ENCODE results near the gene FUZ.

DNA sequence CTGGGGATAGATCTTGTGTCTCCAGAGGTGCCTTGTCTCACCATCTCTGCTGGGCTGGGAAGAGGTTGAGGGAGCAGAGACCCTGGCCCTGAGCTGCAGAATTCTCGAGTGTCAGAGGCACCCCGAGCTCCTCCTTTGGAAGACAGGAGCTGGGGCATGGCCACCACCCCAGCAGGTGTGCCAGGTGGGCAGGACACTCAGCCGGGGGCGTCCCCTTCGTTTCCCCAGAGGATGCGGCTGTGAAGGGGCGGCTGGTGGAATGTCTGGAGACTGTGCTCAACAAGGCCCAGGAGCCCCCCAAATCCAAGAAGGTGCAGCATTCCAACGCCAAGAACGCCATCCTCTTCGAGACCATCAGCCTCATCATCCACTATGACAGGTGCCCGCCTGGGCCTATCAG is 14.5 kb downstream of the FUZ start:
- TF ChIP-seq, protein P1, sequence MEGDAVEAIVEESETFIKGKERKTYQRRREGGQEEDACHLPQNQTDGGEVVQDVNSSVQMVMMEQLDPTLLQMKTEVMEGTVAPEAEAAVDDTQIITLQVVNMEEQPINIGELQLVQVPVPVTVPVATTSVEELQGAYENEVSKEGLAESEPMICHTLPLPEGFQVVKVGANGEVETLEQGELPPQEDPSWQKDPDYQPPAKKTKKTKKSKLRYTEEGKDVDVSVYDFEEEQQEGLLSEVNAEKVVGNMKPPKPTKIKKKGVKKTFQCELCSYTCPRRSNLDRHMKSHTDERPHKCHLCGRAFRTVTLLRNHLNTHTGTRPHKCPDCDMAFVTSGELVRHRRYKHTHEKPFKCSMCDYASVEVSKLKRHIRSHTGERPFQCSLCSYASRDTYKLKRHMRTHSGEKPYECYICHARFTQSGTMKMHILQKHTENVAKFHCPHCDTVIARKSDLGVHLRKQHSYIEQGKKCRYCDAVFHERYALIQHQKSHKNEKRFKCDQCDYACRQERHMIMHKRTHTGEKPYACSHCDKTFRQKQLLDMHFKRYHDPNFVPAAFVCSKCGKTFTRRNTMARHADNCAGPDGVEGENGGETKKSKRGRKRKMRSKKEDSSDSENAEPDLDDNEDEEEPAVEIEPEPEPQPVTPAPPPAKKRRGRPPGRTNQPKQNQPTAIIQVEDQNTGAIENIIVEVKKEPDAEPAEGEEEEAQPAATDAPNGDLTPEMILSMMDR (IDR thresholded peaks at IDR 0.05): no peak
- TF ChIP-seq POLR2A (IDR thresholded peaks at IDR 0.05): no peak
